H9 (cell line): ENCODE measurements around the gene TBL1X. TPM values are rescaled to one million over a fixed set of nuclear protein-coding genes. Genes with fewer than 3 reads are reported as not detected.

ENCODE experiments used
- DNase-seq: peaks from one replicate; pipeline ENCODE4 v3.0.0-alpha.2; 2017
- H2AFZ ChIP-seq: one replicate; pipeline ENCODE4 v1.6.1; 2013; ENCODE audit warnings: mild to moderate bottlenecking, low read length, control low read depth, moderate library complexity
- H2AK5ac ChIP-seq: 2 replicates; pipeline ENCODE4 v1.6.1; 2013; ENCODE audit warnings: low read length, control low read depth, mixed read lengths; ENCODE audit not compliant: insufficient read length
- H2BK120ac ChIP-seq: one replicate; pipeline ENCODE4 v1.6.1; 2013; ENCODE audit warnings: low read depth, mild to moderate bottlenecking, low read length, control low read depth, inconsistent platforms; ENCODE audit not compliant: poor library complexity, severe bottlenecking
- H2BK12ac ChIP-seq: 2 replicates; pipeline ENCODE4 v1.6.1; 2013; ENCODE audit warnings: low read length, control low read depth, mixed read lengths, low read depth; ENCODE audit not compliant: insufficient read length
- H2BK15ac ChIP-seq: 2 replicates; pipeline ENCODE4 v1.6.1; 2013; ENCODE audit warnings: low read depth, low read length, control low read depth
- H2BK20ac ChIP-seq: one replicate; pipeline ENCODE4 v1.6.1; 2013; ENCODE audit warnings: low read depth, mild to moderate bottlenecking, low read length, control low read depth, inconsistent platforms; ENCODE audit not compliant: poor library complexity, severe bottlenecking
- H2BK5ac ChIP-seq: 2 replicates; pipeline ENCODE4 v1.6.1; 2013; ENCODE audit warnings: low read length, control low read depth, mixed read lengths; ENCODE audit not compliant: insufficient read length
- H3K14ac ChIP-seq: 2 replicates; pipeline ENCODE4 v1.6.1; 2013; ENCODE audit warnings: low read length, control low read depth; ENCODE audit not compliant: insufficient read depth
- H3K18ac ChIP-seq: 2 replicates; pipeline ENCODE4 v1.6.1; 2013; ENCODE audit warnings: low read depth, mild to moderate bottlenecking, mixed read lengths, low read length, control low read depth; ENCODE audit not compliant: insufficient read length
- H3K23ac ChIP-seq: 2 replicates; pipeline ENCODE4 v1.6.1; 2013; ENCODE audit warnings: low read length, control low read depth, mixed read lengths, low read depth; ENCODE audit not compliant: insufficient read length
- H3K23me2 ChIP-seq: 2 replicates; pipeline ENCODE4 v1.6.1; 2013; ENCODE audit warnings: low read depth, mild to moderate bottlenecking, mixed read lengths, low read length, control low read depth; ENCODE audit not compliant: insufficient read length, poor library complexity, severe bottlenecking
- H3K27ac ChIP-seq: 2 replicates; pipeline ENCODE4 v1.5.1; 2013; ENCODE audit warnings: low read length, control low read depth, mixed read lengths, low read depth; ENCODE audit not compliant: insufficient read length
- H3K27me3 ChIP-seq: 2 replicates; pipeline ENCODE4 v1.6.1; 2013; ENCODE audit warnings: low read length, control low read depth, inconsistent platforms; ENCODE audit not compliant: insufficient read depth
- H3K4ac ChIP-seq: 2 replicates; pipeline ENCODE4 v1.6.1; 2013; ENCODE audit warnings: low read depth, mild to moderate bottlenecking, control low read depth, inconsistent platforms, low read length, moderate library complexity
- H3K4me1 ChIP-seq: 2 replicates; pipeline ENCODE4 v1.6.1; 2013; ENCODE audit warnings: low read length, control low read depth, inconsistent platforms; ENCODE audit not compliant: insufficient read depth
- H3K4me2 ChIP-seq: 2 replicates; pipeline ENCODE4 v1.6.1; 2013; ENCODE audit warnings: low read length, control low read depth, mixed read lengths; ENCODE audit not compliant: insufficient read length, insufficient read depth
- H3K56ac ChIP-seq: 2 replicates; pipeline ENCODE4 v1.6.1; 2013; ENCODE audit warnings: low read depth, mild to moderate bottlenecking, mixed read lengths, low read length, control low read depth; ENCODE audit not compliant: insufficient read length
- H3K79me1 ChIP-seq: 2 replicates; pipeline ENCODE4 v1.6.1; 2013; ENCODE audit warnings: low read depth, mild to moderate bottlenecking, moderate library complexity, low read length, control low read depth, inconsistent platforms; ENCODE audit not compliant: insufficient read depth, poor library complexity, severe bottlenecking
- H3K79me2 ChIP-seq: 2 replicates; pipeline ENCODE4 v1.6.1; 2013; ENCODE audit warnings: low read length, control low read depth, inconsistent platforms; ENCODE audit not compliant: insufficient read depth
- H3K9ac ChIP-seq: 2 replicates; pipeline ENCODE4 v1.6.1; 2013; ENCODE audit warnings: low read length, control low read depth, mixed read lengths; ENCODE audit not compliant: insufficient read length; ENCODE audit errors: extremely low read depth
- H3K9me3 ChIP-seq: one replicate; pipeline ENCODE4 v1.6.1; 2013; ENCODE audit warnings: low read depth, low read length, inconsistent platforms; ENCODE audit not compliant: control insufficient read depth
- H3T11ph ChIP-seq: one replicate; pipeline ENCODE4 v1.6.1; 2013; ENCODE audit warnings: mild to moderate bottlenecking, low read length, control low read depth, inconsistent platforms
- H4K20me1 ChIP-seq: one replicate; pipeline ENCODE4 v1.6.1; 2013; ENCODE audit not compliant: control insufficient read depth, insufficient read length, insufficient read depth
- H4K5ac ChIP-seq: 2 replicates; pipeline ENCODE4 v1.6.1; 2013; ENCODE audit warnings: low read depth, mild to moderate bottlenecking, mixed read lengths, low read length, control low read depth; ENCODE audit not compliant: insufficient read length
- H4K8ac ChIP-seq: replicated peaks from 2 replicates; pipeline ENCODE4 v1.6.1; 2013; ENCODE audit warnings: low read length, control low read depth, mixed read lengths, low read depth; ENCODE audit not compliant: insufficient read length
- H4K91ac ChIP-seq: 2 replicates; pipeline ENCODE4 v1.6.1; 2013; ENCODE audit warnings: low read depth, mild to moderate bottlenecking, moderate library complexity, mixed read lengths, low read length, control low read depth; ENCODE audit not compliant: insufficient read length
- H3K27ac Mint-ChIP-seq, 3 experiments: 2 replicates in 2 of 3; 3 replicates in 1 of 3; pipeline ENCODE4 v1.8.0; 2020 to 2021; ENCODE audit warnings: mixed read lengths in 3 of 3, mild to moderate bottlenecking in 1 of 3, moderate library complexity in 1 of 3
- H3K27me3 Mint-ChIP-seq: 2 replicates; pipeline ENCODE4 v1.8.0; 2021; ENCODE audit warnings: low read depth, mild to moderate bottlenecking, moderate library complexity, mixed read lengths
- H3K36me3 Mint-ChIP-seq, 3 experiments: 2 replicates in 2 of 3; 3 replicates in 1 of 3; pipeline ENCODE4 v1.8.0; 2020 to 2021; ENCODE audit warnings: low read depth in 3 of 3, mixed read lengths in 3 of 3; ENCODE audit not compliant: insufficient read depth in 1 of 3
- H3K4me1 Mint-ChIP-seq, 2 experiments: 2 replicates each; pipeline ENCODE4 v1.8.0; 2020; ENCODE audit warnings: mixed read lengths in 2 of 2
- H3K4me3 Mint-ChIP-seq, 2 experiments: 2 replicates in 1 of 2; 3 replicates in 1 of 2; pipeline ENCODE4 v1.8.0; 2020 to 2021; ENCODE audit warnings: mild to moderate bottlenecking in 2 of 2, mixed read lengths in 2 of 2, moderate library complexity in 1 of 2
- H3K9me3 Mint-ChIP-seq, 2 experiments: 2 replicates in 1 of 2; 3 replicates in 1 of 2; pipeline ENCODE4 v1.8.0; 2020; ENCODE audit warnings: mild to moderate bottlenecking in 2 of 2, mixed read lengths in 2 of 2, moderate library complexity in 1 of 2
- WGBS: extraction: QIAGEN DNeasy Blood & Tissue Kit; methylation state at CpG from one replicate; pipeline ENCODE4 v1.1.7; 2013; ENCODE audit warnings: missing lambda C conversion rate, low lambda C conversion rate, mixed read lengths; ENCODE audit not compliant: insufficient read length; ENCODE audit errors: extremely low coverage; 5-methylcytosine and 5-hydroxymethylcytosine counted together
- total RNA-seq: library from RNA; stranded (reverse); gene quantifications from 2 replicates; pipeline ENCODE4 v1.2.1, GENCODE V29; 2021
- TF ChIP-seq, protein P1 (sequence below): fragments of 200-600 bp; sonication (generic); conservative IDR thresholded peaks from 3 replicates; pipeline ENCODE4 v1.8.0; 2021; ENCODE audit warnings: antibody characterized with exemption, mild to moderate bottlenecking

The TBL1X gene
- total RNA-seq, 1 experiment from 2014 or later = 24.1 TPM

DNA sequence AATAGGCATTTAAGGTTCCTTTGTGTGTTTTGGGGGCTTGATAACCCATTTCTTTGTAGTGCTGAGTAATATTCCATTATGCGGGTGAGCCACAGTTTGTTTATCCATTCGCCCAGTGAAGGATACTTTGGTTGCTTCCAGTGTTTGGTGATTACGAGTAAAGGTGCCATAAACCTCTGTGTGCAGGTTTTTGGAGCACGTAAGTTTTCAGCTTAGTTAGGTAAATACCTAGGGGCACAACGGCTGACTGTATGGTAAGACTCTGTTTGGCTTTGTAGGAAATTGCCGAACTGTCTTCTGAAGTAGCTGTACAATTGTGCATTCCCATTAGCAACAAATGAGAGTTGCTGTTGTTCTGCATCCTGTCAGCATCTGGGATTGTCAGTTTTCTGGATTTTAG is 3.8 kb upstream of the TBL1X start:
- Histone ChIP-seq H3K9ac (no peak overlapping the region), H3K79me2 (no peaks in the 10 kb centered on the region), H2BK120ac (no peak overlapping the region), H3K56ac (no peak overlapping the region), H3K18ac (no peak overlapping the region), H3K79me1 (no peaks in the 10 kb centered on the region), H2BK12ac (no peak overlapping the region), H3K4ac (no peak overlapping the region), H2BK15ac (no peak overlapping the region), H3K9me3 (no peaks in the 10 kb centered on the region), H3K27ac (no peak overlapping the region), H3K14ac (no peak overlapping the region), H4K5ac (no peak overlapping the region), H4K8ac (no peak overlapping the region), H3K23ac (no peak overlapping the region), H2BK5ac (no peak overlapping the region), H4K91ac (no peak overlapping the region), H3K23me2 (peaks cover 15% of the 10 kb centered on the region), H2AFZ (no peak overlapping the region), H2AK5ac (no peak overlapping the region), H4K20me1 (no peaks in the 10 kb centered on the region), H2BK20ac (no peak overlapping the region), H3K4me2 (no peak overlapping the region), H3T11ph (no peak overlapping the region), H3K4me1 (no peaks in the 10 kb centered on the region; the same call in none of the 2 replicates), H3K27me3 (no peaks in the 10 kb centered on the region)
- H3K4me3 Mint-ChIP-seq = no peak overlapping the region
- TF ChIP-seq, protein P1, sequence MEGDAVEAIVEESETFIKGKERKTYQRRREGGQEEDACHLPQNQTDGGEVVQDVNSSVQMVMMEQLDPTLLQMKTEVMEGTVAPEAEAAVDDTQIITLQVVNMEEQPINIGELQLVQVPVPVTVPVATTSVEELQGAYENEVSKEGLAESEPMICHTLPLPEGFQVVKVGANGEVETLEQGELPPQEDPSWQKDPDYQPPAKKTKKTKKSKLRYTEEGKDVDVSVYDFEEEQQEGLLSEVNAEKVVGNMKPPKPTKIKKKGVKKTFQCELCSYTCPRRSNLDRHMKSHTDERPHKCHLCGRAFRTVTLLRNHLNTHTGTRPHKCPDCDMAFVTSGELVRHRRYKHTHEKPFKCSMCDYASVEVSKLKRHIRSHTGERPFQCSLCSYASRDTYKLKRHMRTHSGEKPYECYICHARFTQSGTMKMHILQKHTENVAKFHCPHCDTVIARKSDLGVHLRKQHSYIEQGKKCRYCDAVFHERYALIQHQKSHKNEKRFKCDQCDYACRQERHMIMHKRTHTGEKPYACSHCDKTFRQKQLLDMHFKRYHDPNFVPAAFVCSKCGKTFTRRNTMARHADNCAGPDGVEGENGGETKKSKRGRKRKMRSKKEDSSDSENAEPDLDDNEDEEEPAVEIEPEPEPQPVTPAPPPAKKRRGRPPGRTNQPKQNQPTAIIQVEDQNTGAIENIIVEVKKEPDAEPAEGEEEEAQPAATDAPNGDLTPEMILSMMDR = no peak
- peaks cover 9 to 24% of the 10 kb centered on the region in 2 experiments for H3K4me1 Mint-ChIP-seq
- H3K27me3 Mint-ChIP-seq = peaks cover 4% of the 10 kb centered on the region; the same call in 1 of the 2 replicates
- no CpG with 5 or more reads among the region's 6 CpGs for WGBS
- no peaks in the 10 kb centered on the region; a peak in 1 of 7 replicates for H3K36me3 Mint-ChIP-seq
- peaks cover 5 to 39% of the 10 kb centered on the region in 2 experiments; a peak in 3 of 5 replicates for H3K9me3 Mint-ChIP-seq
- DNase-seq = no peak
- no peak overlapping the region for H3K27ac Mint-ChIP-seq
